ENCODE measurements around the gene PKD1L1. TPM values are rescaled to one million over a fixed set of nuclear protein-coding genes. Genes with fewer than 3 reads are reported as not detected.

Gene PKD1L1
- total RNA-seq, 4 donors from 2014 or later: 0.07 to 1.7 (median 0.98) TPM

DNA sequence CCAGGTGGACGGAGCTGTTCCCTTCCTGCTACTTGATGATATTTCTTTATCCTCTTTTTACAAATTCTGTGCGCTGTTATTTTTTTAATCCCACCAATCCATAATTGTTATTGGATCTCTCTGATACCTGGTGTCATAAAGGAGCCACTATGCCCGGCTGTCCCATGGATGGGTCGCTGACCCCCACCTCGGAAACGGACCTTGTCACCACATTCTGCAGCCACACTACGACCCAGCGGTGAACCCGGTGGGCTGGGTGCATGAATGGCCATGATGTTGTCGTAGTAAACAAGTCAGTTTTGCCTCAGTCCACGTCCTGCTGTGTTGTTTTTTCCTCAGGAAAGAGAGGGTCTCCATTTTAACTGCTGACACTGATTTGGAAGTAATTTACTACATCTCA, 112.2 kb downstream of the PKD1L1 start:
- DNase-seq (no peak), ATAC-seq (no peak)
- TF ChIP-seq, protein P1, sequence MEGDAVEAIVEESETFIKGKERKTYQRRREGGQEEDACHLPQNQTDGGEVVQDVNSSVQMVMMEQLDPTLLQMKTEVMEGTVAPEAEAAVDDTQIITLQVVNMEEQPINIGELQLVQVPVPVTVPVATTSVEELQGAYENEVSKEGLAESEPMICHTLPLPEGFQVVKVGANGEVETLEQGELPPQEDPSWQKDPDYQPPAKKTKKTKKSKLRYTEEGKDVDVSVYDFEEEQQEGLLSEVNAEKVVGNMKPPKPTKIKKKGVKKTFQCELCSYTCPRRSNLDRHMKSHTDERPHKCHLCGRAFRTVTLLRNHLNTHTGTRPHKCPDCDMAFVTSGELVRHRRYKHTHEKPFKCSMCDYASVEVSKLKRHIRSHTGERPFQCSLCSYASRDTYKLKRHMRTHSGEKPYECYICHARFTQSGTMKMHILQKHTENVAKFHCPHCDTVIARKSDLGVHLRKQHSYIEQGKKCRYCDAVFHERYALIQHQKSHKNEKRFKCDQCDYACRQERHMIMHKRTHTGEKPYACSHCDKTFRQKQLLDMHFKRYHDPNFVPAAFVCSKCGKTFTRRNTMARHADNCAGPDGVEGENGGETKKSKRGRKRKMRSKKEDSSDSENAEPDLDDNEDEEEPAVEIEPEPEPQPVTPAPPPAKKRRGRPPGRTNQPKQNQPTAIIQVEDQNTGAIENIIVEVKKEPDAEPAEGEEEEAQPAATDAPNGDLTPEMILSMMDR (IDR thresholded peaks at IDR 0.05 in 4 of 5, conservative IDR thresholded peaks at IDR 0.05 in 1 of 5): no peak
- TF ChIP-seq POLR2A (IDR thresholded peaks at IDR 0.05): no peak
- Histone ChIP-seq H3K4me1 (no peaks in the 10 kb centered on the region), H3K27ac (no peak overlapping the region), H3K27me3 (no peaks in the 10 kb centered on the region), H3K4me3 (no peak overlapping the region), H3K36me3 (peaks cover 0 to 2% of the 10 kb centered on the region in 2 donors), H3K9me3 (no peaks in the 10 kb centered on the region)
- in situ Hi-C loops (cut with MboI; ENCODE audit: low sequenced_read_pairs in 4 of 4) (no loop called here), intact Hi-C loops (cut with DNase I; ENCODE audit: low total_unique reads) (no loop called here)

GRCh38 chr7:47833211-47833610, 115.1 kb downstream of the PKD1L1 start:
- no peak for ATAC-seq
- H3K9me3 ChIP-seq: no peaks in the 10 kb centered on the region
- intact Hi-C loops (cut with DNase I; ENCODE audit: low total_unique reads): no loop called here
- TF ChIP-seq, protein P1 (IDR thresholded peaks at IDR 0.05 in 4 of 5, conservative IDR thresholded peaks at IDR 0.05 in 1 of 5): no peak
- no peak for TF ChIP-seq POLR2A (IDR thresholded peaks at IDR 0.05)
- in situ Hi-C loops (cut with MboI; ENCODE audit: low sequenced_read_pairs in 4 of 4): no loop called here
- H3K4me3 ChIP-seq: no peak overlapping the region
- H3K36me3 ChIP-seq: peaks cover 0 to 2% of the 10 kb centered on the region in 2 donors
- DNase-seq: no peak
- no peaks in the 10 kb centered on the region for H3K4me1 ChIP-seq
- no peak overlapping the region for H3K27ac ChIP-seq
- no peaks in the 10 kb centered on the region for H3K27me3 ChIP-seq

DNA sequence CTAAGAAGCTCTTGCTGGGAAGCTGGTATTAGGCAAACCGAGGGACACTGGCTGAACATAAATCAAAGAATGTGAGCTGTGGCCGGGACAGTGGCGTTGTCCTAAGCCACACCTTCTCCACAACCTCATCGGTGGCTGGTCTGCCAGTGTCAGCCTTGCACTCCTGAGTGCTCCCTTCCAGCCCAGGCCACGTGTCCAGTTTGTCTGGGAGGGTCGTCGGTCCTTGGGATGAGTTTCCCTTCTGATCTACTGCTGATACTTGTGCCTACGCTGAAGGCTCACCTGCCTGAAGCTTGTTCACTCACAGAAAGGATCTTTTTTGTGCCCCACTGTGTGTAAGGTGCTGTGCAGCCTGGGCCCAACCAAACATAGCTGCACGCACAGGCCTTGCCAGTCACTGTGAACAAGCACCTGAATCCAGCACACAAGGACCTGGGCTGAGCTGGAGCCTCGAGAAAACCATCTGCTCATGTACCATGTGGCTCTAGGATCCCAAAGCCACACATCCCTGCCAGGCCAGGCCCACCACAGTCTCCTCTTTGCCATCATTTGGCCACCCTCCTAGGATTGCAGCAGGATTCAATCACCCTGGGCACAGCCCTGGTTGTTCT, 116.1 kb downstream of the PKD1L1 start:
- ATAC-seq: no peak
- no peaks in the 10 kb centered on the region for H3K27me3 ChIP-seq
- intact Hi-C loops (cut with DNase I; ENCODE audit: low total_unique reads): no loop called here
- no peak overlapping the region for H3K27ac ChIP-seq
- H3K4me1 ChIP-seq: no peaks in the 10 kb centered on the region
- TF ChIP-seq, protein P1 (IDR thresholded peaks at IDR 0.05 in 4 of 5, conservative IDR thresholded peaks at IDR 0.05 in 1 of 5): no peak
- no peak for TF ChIP-seq POLR2A (IDR thresholded peaks at IDR 0.05)
- H3K36me3 ChIP-seq: peaks cover 0 to 2% of the 10 kb centered on the region in 2 donors
- no peak overlapping the region for H3K4me3 ChIP-seq
- H3K9me3 ChIP-seq: no peaks in the 10 kb centered on the region
- in situ Hi-C loops (cut with MboI; ENCODE audit: low sequenced_read_pairs in 4 of 4): no loop called here
- no peak for DNase-seq

GRCh38 chr7:47830015-47830414, 118.3 kb downstream of the PKD1L1 start:
- intact Hi-C loops (cut with DNase I; ENCODE audit: low total_unique reads): no loop called here
- H3K27ac ChIP-seq: no peak overlapping the region
- H3K4me1 ChIP-seq: no peaks in the 10 kb centered on the region
- in situ Hi-C loops (cut with MboI; ENCODE audit: low sequenced_read_pairs in 4 of 4): no loop called here
- DNase-seq: no peak
- H3K9me3 ChIP-seq: no peaks in the 10 kb centered on the region
- H3K4me3 ChIP-seq: no peak overlapping the region
- no peaks in the 10 kb centered on the region for H3K27me3 ChIP-seq
- ATAC-seq: no peak
- TF ChIP-seq POLR2A (IDR thresholded peaks at IDR 0.05): no peak
- H3K36me3 ChIP-seq: no peaks in the 10 kb centered on the region

GRCh38 chr7:47827871-47828270, 120.4 kb downstream of the PKD1L1 start:
- no peak for TF ChIP-seq POLR2A (IDR thresholded peaks at IDR 0.05)
- TF ChIP-seq, protein P1 (IDR thresholded peaks at IDR 0.05 in 4 of 5, conservative IDR thresholded peaks at IDR 0.05 in 1 of 5): no peak
- no peak for DNase-seq
- intact Hi-C loops (cut with DNase I; ENCODE audit: low total_unique reads): no loop called here
- no peak overlapping the region for H3K4me3 ChIP-seq
- in situ Hi-C loops (cut with MboI; ENCODE audit: low sequenced_read_pairs in 4 of 4): loop anchor here in 2 of 4 donors (10.0 kb wide), 2 partner anchors 393 to 563 kb away; no protein-coding TSS in a partner anchor
- H3K4me1 ChIP-seq: no peaks in the 10 kb centered on the region
- H3K9me3 ChIP-seq: no peaks in the 10 kb centered on the region
- no peaks in the 10 kb centered on the region for H3K36me3 ChIP-seq
- no peaks in the 10 kb centered on the region for H3K27me3 ChIP-seq
- ATAC-seq: no peak
- H3K27ac ChIP-seq: no peak overlapping the region
